HFFc6 (cell line): ENCODE data around the gene TENM4. TPM values are rescaled to one million over a fixed set of nuclear protein-coding genes. Genes with fewer than 3 reads are reported as not detected.

Experiments used
- DNase-seq: peaks from one replicate; pipeline ENCODE4 v3.0.0-alpha.2; 2018
- H3K27ac Mint-ChIP-seq: 2 replicates; pipeline ENCODE4 v1.8.0; 2020; ENCODE audit warnings: mild to moderate bottlenecking, mixed read lengths
- H3K27me3 Mint-ChIP-seq: 2 replicates; pipeline ENCODE4 v1.8.0; 2021; ENCODE audit warnings: mild to moderate bottlenecking, moderate library complexity, mixed read lengths; ENCODE audit not compliant: insufficient read depth
- H3K36me3 Mint-ChIP-seq: 2 replicates; pipeline ENCODE4 v1.8.0; 2021; ENCODE audit warnings: low read depth, mixed read lengths
- H3K4me1 Mint-ChIP-seq: 2 replicates; pipeline ENCODE4 v1.8.0; 2020; ENCODE audit warnings: low read depth, mixed read lengths
- H3K4me3 Mint-ChIP-seq: 2 replicates; pipeline ENCODE4 v1.8.0; 2020; ENCODE audit warnings: mild to moderate bottlenecking, moderate library complexity, mixed read lengths
- H3K9me3 Mint-ChIP-seq: 2 replicates; pipeline ENCODE4 v1.8.0; 2020; ENCODE audit warnings: mild to moderate bottlenecking, mixed read lengths
- CTCF ChIP-seq: fragments of 200-600 bp; sonication (generic); IDR thresholded peaks from 2 replicates; pipeline ENCODE4 v1.5.0; 2021; ENCODE audit warnings: antibody characterized with exemption, mild to moderate bottlenecking
- total RNA-seq, 6 experiments: library from RNA; stranded (reverse); fragmentation: NEBNext Ultra II Directional; extraction: Animal tissue kit (Norgen Biotek cat#: 25700); gene quantifications; 2 replicates in 1 of 6; 3 replicates in 5 of 6; pipeline ENCODE4 v1.2.3, GENCODE V29; 2021

The TENM4 gene
- total RNA-seq, 6 experiments from 2014 or later, result 20.9 to 45.5 (median 26.5) TPM

GRCh38 chr11:79236541-79236971 is 204.3 kb downstream of the TENM4 start:
- peak; percentile 91 for DNase-seq
- peaks cover 2% of the 10 kb centered on the region for H3K27me3 Mint-ChIP-seq
- H3K4me3 Mint-ChIP-seq, result peak overlapping the region; percentile 81
- no peaks in the 10 kb centered on the region for H3K36me3 Mint-ChIP-seq
- peak overlapping the region; percentile 77 for H3K27ac Mint-ChIP-seq
- no peak for TF ChIP-seq CTCF
- peaks cover 58% of the 10 kb centered on the region for H3K4me1 Mint-ChIP-seq
- no peaks in the 10 kb centered on the region for H3K9me3 Mint-ChIP-seq

- DNase-seq, result no peak
- H3K36me3 Mint-ChIP-seq, result no peaks in the 10 kb centered on the region
- peaks cover 53% of the 10 kb centered on the region for H3K4me1 Mint-ChIP-seq
- H3K27me3 Mint-ChIP-seq, result peaks cover 2% of the 10 kb centered on the region
- H3K9me3 Mint-ChIP-seq, result no peaks in the 10 kb centered on the region
- no peak overlapping the region for H3K4me3 Mint-ChIP-seq
- H3K27ac Mint-ChIP-seq, result no peak overlapping the region
- TF ChIP-seq CTCF, result no peak
Measured at GRCh38 chr11:79235696-79236095, 205.1 kb downstream of the TENM4 start.

- no peaks in the 10 kb centered on the region for H3K36me3 Mint-ChIP-seq
- no peak for DNase-seq
- no peak overlapping the region for H3K4me3 Mint-ChIP-seq
- no peak for TF ChIP-seq CTCF
- H3K9me3 Mint-ChIP-seq, result no peaks in the 10 kb centered on the region
- H3K4me1 Mint-ChIP-seq, result peaks cover 38% of the 10 kb centered on the region
- H3K27ac Mint-ChIP-seq, result no peak overlapping the region
- H3K27me3 Mint-ChIP-seq, result peaks cover 2% of the 10 kb centered on the region
Measured at GRCh38 chr11:79232346-79232745, 208.5 kb downstream of the TENM4 start.

- Mint-ChIP-seq H3K36me3 (no peaks in the 10 kb centered on the region), H3K4me1 (peaks cover 5% of the 10 kb centered on the region), H3K27ac (no peak overlapping the region), H3K4me3 (no peak overlapping the region), H3K27me3 (peaks cover 2% of the 10 kb centered on the region; the same call in 1 of the 2 replicates), H3K9me3 (no peaks in the 10 kb centered on the region)
- no peak for TF ChIP-seq CTCF
- DNase-seq, result no peak
Measured at GRCh38 chr11:79229047-79229446, 211.8 kb downstream of the TENM4 start.

- no peaks in the 10 kb centered on the region; the same call in 1 of the 2 replicates for H3K27me3 Mint-ChIP-seq
- H3K4me1 Mint-ChIP-seq, result peaks cover under 1% of the 10 kb centered on the region; the same call in 1 of the 2 replicates
- H3K27ac Mint-ChIP-seq, result no peak overlapping the region
- no peaks in the 10 kb centered on the region for H3K36me3 Mint-ChIP-seq
- TF ChIP-seq CTCF, result no peak
- no peaks in the 10 kb centered on the region for H3K9me3 Mint-ChIP-seq
- no peak for DNase-seq
- H3K4me3 Mint-ChIP-seq, result no peak overlapping the region
Measured at GRCh38 chr11:79227767-79228755, 212.8 kb downstream of the TENM4 start.
